ENCODE measurements around the gene DNTT. TPM values are rescaled to one million over a fixed set of nuclear protein-coding genes. Genes with fewer than 3 reads are reported as not detected.

Gene DNTT
- total RNA-seq, 3 donors from 2014 or later, result not detected

GRCh38 chr10:96368971-96369370, 64.7 kb downstream of the DNTT start:
- intact Hi-C loops (cut with DNase I; ENCODE audit: low total_unique reads), result no loop called here
- no peak for DNase-seq (ENCODE audit: low spot score in 2 of 2)

DNA sequence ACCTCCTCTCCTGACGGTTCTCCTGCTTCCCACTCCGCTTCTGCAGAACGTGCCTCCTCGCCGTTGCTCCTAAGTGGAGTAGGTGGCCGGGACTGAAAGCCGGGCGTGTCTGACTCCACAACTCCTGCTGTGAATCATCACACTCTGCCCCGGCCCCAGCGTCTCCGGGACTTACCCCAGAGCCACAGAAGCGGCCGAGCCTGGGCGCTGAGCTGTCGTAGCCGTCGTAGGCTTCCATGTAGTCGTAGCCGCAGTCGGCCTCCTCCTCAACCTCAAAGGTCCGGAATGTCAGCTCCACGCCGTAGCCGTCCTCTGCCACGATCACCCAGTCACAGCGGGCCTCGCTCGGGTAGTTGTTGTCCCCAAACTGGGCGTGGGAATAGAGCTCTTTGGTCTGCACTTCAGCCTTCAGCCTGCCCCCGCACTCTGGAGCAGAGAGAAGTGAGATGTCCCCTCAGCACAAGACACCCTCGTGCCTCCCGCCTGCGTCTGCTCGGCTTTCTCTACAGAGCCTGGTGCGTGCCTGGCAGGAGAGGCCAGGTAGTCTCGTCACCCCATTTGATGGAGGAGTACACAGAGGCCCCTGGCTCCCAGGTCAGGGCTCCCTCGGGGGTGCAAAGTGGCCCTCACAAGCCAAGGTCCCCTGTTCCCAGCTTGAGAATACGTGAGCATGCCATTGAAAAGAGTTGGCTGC, 65.8 kb downstream of the DNTT start:
- no peak overlapping the region for H3K27ac ChIP-seq
- H3K4me3 ChIP-seq, result no peak overlapping the region
- no peaks in the 10 kb centered on the region for H3K4me1 ChIP-seq
- intact Hi-C loops (cut with DNase I; ENCODE audit: low total_unique reads), result no loop called here
- H3K27me3 ChIP-seq, result no peaks in the 10 kb centered on the region
- TF ChIP-seq POLR2AphosphoS5 (IDR thresholded peaks at IDR 0.05) (no peak), POLR2A (IDR thresholded peaks at IDR 0.05) (no peak)
- TF ChIP-seq, protein P1, sequence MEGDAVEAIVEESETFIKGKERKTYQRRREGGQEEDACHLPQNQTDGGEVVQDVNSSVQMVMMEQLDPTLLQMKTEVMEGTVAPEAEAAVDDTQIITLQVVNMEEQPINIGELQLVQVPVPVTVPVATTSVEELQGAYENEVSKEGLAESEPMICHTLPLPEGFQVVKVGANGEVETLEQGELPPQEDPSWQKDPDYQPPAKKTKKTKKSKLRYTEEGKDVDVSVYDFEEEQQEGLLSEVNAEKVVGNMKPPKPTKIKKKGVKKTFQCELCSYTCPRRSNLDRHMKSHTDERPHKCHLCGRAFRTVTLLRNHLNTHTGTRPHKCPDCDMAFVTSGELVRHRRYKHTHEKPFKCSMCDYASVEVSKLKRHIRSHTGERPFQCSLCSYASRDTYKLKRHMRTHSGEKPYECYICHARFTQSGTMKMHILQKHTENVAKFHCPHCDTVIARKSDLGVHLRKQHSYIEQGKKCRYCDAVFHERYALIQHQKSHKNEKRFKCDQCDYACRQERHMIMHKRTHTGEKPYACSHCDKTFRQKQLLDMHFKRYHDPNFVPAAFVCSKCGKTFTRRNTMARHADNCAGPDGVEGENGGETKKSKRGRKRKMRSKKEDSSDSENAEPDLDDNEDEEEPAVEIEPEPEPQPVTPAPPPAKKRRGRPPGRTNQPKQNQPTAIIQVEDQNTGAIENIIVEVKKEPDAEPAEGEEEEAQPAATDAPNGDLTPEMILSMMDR (IDR thresholded peaks at IDR 0.05), result no peak
- no peaks in the 10 kb centered on the region for H3K36me3 ChIP-seq
- DNase-seq (ENCODE audit: low spot score in 2 of 2), result no peak
- H3K9me3 ChIP-seq, result no peaks in the 10 kb centered on the region

More at GRCh38 chr10:96368971-96369370, 64.7 kb downstream of the DNTT start:
- Histone ChIP-seq H3K27ac (no peak overlapping the region), H3K27me3 (no peaks in the 10 kb centered on the region), H3K4me3 (no peak overlapping the region), H3K36me3 (no peaks in the 10 kb centered on the region), H3K9me3 (no peaks in the 10 kb centered on the region), H3K4me1 (no peaks in the 10 kb centered on the region)
- TF ChIP-seq POLR2A (IDR thresholded peaks at IDR 0.05), result no peak
- TF ChIP-seq, protein P1 (IDR thresholded peaks at IDR 0.05), result no peak
- no peak for TF ChIP-seq POLR2AphosphoS5 (IDR thresholded peaks at IDR 0.05)

DNA sequence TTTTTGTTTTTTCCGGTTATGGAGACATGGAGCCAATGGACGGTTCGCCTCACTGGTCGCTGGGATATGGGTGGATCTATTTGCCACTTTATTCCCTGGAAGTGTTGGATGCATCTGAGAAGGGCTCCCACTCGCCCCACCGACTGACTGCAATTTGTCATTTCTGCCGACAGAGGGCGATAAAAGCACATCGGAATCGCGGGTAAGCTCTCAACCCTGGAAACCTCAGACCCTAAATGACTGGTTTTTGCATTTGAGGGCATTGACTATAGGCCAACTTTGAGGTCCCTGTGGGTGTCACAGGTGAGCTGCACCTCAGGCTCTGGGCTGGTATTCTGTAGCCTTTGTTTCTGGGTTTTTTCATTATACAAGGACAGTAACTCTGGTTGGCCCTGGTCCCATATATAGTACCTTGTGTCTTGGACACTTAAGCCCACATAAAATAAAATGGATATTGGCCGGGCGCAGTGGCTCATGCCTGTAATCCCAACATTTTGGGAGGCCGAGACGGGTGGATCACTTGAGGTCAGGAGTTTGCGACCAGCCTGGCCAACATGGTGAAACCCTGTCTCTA, 66.4 kb downstream of the DNTT start:
- no peaks in the 10 kb centered on the region for H3K36me3 ChIP-seq
- TF ChIP-seq POLR2AphosphoS5 (IDR thresholded peaks at IDR 0.05), result no peak
- TF ChIP-seq, protein P1 (IDR thresholded peaks at IDR 0.05), result peak; percentile 48 to 63 (median 55)
- intact Hi-C loops (cut with DNase I; ENCODE audit: low total_unique reads), result no loop called here
- no peaks in the 10 kb centered on the region for H3K27me3 ChIP-seq
- H3K4me3 ChIP-seq, result no peak overlapping the region
- no peaks in the 10 kb centered on the region for H3K4me1 ChIP-seq
- H3K9me3 ChIP-seq, result no peaks in the 10 kb centered on the region
- DNase-seq (ENCODE audit: low spot score in 2 of 2), result peak in 1 of 2 donors; percentile 25
- no peak overlapping the region for H3K27ac ChIP-seq

- Histone ChIP-seq H3K27ac (no peak overlapping the region), H3K4me3 (no peak overlapping the region), H3K4me1 (no peaks in the 10 kb centered on the region), H3K27me3 (no peaks in the 10 kb centered on the region), H3K36me3 (no peaks in the 10 kb centered on the region), H3K9me3 (no peaks in the 10 kb centered on the region)
- TF ChIP-seq POLR2A (IDR thresholded peaks at IDR 0.05) (no peak), POLR2AphosphoS5 (IDR thresholded peaks at IDR 0.05) (no peak)
- TF ChIP-seq, protein P1 (IDR thresholded peaks at IDR 0.05), result no peak
- intact Hi-C loops (cut with DNase I; ENCODE audit: low total_unique reads), result no loop called here
- DNase-seq (ENCODE audit: low spot score in 2 of 2), result no peak
Measured at GRCh38 chr10:96371356-96371755, 67.1 kb downstream of the DNTT start.

DNA sequence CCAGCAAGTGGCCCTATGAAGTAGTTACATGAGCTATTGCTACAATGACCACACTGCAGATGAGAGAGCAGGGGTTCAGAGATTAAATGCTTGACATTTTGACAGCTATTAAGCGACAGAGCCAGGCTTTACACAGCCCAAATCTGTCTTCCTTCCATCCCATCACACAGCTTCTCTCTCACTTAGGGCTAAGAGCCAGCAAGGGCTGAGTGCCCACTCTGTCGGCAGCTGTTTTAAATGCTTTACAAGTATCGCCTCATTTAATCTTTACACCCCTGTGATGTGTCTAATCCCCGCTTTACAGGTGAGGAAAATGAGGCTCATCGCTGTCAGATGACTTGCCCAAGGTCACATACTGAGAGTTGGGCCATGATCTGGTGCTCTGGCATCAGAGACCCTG, 69.8 kb downstream of the DNTT start:
- peaks cover 0 to 7% of the 10 kb centered on the region in 2 donors for H3K27me3 ChIP-seq
- no peaks in the 10 kb centered on the region for H3K36me3 ChIP-seq
- DNase-seq (ENCODE audit: low spot score in 2 of 2), result peak in 1 of 2 donors; percentile 2
- H3K9me3 ChIP-seq, result no peaks in the 10 kb centered on the region
- H3K4me1 ChIP-seq, result no peaks in the 10 kb centered on the region
- no peak overlapping the region for H3K27ac ChIP-seq
- no peak overlapping the region for H3K4me3 ChIP-seq
- TF ChIP-seq, protein P1 (IDR thresholded peaks at IDR 0.05), result no peak
- no peak for TF ChIP-seq POLR2A (IDR thresholded peaks at IDR 0.05)
- no peak for TF ChIP-seq POLR2AphosphoS5 (IDR thresholded peaks at IDR 0.05)
- intact Hi-C loops (cut with DNase I; ENCODE audit: low total_unique reads), result no loop called here

Measured in breast epithelium (tissue), 4 donors.